ENCODE data around the gene SEMA5A.
A peak's percentile ranks its signal among the peaks of the same experiment; 100 is the strongest.

SEMA5A gene

DNA sequence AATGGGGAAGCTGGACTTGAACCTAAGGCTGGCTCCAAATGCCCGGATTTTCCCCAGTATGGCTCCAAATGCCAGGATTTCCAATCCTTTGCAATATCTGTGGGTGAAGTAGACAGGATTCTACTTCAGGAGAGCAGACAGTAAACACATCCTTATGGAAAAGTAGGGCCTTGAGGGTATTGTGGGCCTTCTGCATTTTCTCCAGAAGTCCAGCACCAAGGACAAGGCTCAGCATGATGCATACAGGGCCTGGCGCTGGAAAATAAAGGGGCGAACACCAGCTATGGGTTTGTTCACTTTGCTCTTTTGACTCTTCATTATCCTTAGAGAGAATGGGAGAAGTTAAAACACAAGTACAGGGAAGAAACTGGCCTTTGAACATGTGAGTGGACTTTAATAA lies 347.5 kb downstream of the SEMA5A start:
- Histone ChIP-seq H3K79me2 (ENCODE audit: control insufficient read depth, insufficient read depth, low read length, unreplicated experiment) (no peaks in the 10 kb centered on the region), H3K27me3 (ENCODE audit: insufficient read depth, low read length) (no peaks in the 10 kb centered on the region), H3K4me1 (ENCODE audit: control insufficient read depth, insufficient read depth, low read length, unreplicated experiment) (peaks cover 40% of the 10 kb centered on the region), H3K27ac (ENCODE audit: low read depth, low read length) (peak overlapping the region; percentile 44), H3K36me3 (ENCODE audit: insufficient read depth, low read length) (no peaks in the 10 kb centered on the region), H2AFZ (ENCODE audit: low read length, unreplicated experiment) (no peak overlapping the region), H3K4me3 (ENCODE audit: low read depth, low read length) (no peak overlapping the region)

- H3K27me3 ChIP-seq (ENCODE audit: insufficient read depth, low read length), result no peaks in the 10 kb centered on the region
- H3K79me2 ChIP-seq (ENCODE audit: control insufficient read depth, insufficient read depth, low read length, unreplicated experiment), result no peaks in the 10 kb centered on the region
- no peaks in the 10 kb centered on the region for H3K36me3 ChIP-seq (ENCODE audit: insufficient read depth, low read length)
- peaks cover 40% of the 10 kb centered on the region for H3K4me1 ChIP-seq (ENCODE audit: control insufficient read depth, insufficient read depth, low read length, unreplicated experiment)
- H3K4me3 ChIP-seq (ENCODE audit: low read depth, low read length), result no peak overlapping the region
- H2AFZ ChIP-seq (ENCODE audit: low read length, unreplicated experiment), result no peak overlapping the region
- peak overlapping the region; percentile 44 for H3K27ac ChIP-seq (ENCODE audit: low read depth, low read length)
Observed at GRCh38 chr5:9197881-9198260, 348.0 kb downstream of the SEMA5A start.

DNA sequence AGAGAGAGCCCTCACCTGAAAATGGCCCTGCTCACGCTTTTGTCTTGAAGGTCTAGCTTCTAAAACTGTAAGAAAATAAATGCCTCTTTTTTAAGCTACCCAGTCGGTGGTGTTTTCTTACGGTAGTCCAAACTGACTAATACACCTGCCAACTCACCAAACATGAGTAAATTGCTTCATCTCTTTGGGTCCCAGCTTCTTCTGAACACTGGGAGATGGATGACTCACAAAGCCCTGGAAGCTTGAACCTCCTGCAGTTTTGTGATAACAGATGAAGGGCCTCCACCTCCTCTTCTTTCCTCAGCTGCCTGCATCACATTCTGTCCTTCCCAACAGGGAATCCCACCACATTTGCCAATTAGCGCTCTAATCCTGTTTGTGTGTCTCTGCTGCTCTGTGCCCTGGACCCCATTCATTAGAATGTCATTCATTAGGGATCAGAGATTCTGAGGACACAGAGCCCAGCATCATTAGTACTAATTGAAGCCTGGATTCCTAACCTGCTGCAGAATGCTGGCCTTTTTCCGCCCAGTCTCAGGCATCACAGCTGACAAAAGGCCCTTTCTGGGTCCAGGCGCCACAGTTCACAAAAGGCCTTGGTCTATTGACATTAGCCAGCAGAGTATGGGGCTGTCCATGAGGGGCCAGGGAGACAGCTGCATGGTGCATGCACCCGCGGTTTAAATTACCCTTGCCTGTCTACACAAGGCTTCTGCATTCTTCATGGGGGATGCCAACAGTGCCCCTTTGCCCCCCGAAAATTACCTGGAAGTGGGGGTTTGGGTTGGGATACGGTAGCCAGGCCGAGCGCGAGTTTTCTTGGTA lies 349.3 kb downstream of the SEMA5A start:
- H3K36me3 ChIP-seq (ENCODE audit: insufficient read depth, low read length), result no peaks in the 10 kb centered on the region
- H3K4me1 ChIP-seq (ENCODE audit: control insufficient read depth, insufficient read depth, low read length, unreplicated experiment), result peaks cover 40% of the 10 kb centered on the region
- H3K4me3 ChIP-seq (ENCODE audit: low read depth, low read length), result no peak overlapping the region
- H3K27me3 ChIP-seq (ENCODE audit: insufficient read depth, low read length), result no peaks in the 10 kb centered on the region
- no peaks in the 10 kb centered on the region for H3K79me2 ChIP-seq (ENCODE audit: control insufficient read depth, insufficient read depth, low read length, unreplicated experiment)
- no peak overlapping the region for H2AFZ ChIP-seq (ENCODE audit: low read length, unreplicated experiment)
- H3K27ac ChIP-seq (ENCODE audit: low read depth, low read length), result 0 out of 2 replicates have a peak overlapping the region, but pooled peaks have one; percentile 44

- H3K4me3 ChIP-seq (ENCODE audit: low read depth, low read length), result no peak overlapping the region
- 0 out of 2 replicates have a peak overlapping the region, but pooled peaks have one; percentile 33 for H3K27ac ChIP-seq (ENCODE audit: low read depth, low read length)
- no peak overlapping the region for H2AFZ ChIP-seq (ENCODE audit: low read length, unreplicated experiment)
- no peaks in the 10 kb centered on the region for H3K27me3 ChIP-seq (ENCODE audit: insufficient read depth, low read length)
- no peaks in the 10 kb centered on the region for H3K79me2 ChIP-seq (ENCODE audit: control insufficient read depth, insufficient read depth, low read length, unreplicated experiment)
- H3K36me3 ChIP-seq (ENCODE audit: insufficient read depth, low read length), result no peaks in the 10 kb centered on the region
- peaks cover 40% of the 10 kb centered on the region for H3K4me1 ChIP-seq (ENCODE audit: control insufficient read depth, insufficient read depth, low read length, unreplicated experiment)
Observed at GRCh38 chr5:9194509-9194908, 351.4 kb downstream of the SEMA5A start.

DNA sequence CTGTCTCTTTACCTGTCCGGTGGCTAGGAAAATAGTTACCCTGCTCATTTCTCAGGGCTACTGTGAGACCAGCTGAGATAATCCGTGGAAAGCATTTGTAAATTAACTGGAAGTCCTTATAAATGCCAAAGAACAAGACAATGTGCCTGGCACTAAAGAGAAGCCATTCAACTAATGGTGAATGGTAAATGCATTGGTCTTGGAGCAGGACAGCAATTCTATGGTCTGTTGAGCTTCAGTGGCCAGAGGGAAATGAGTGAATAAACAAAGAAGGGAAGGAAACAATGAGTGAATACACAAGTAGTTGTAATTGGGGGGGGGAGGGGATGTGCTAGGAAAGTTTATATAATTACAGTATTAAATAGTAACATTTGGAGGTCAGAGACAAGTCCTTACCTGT lies 353.6 kb downstream of the SEMA5A start:
- H3K4me3 ChIP-seq (ENCODE audit: low read depth, low read length), result no peak overlapping the region

DNA sequence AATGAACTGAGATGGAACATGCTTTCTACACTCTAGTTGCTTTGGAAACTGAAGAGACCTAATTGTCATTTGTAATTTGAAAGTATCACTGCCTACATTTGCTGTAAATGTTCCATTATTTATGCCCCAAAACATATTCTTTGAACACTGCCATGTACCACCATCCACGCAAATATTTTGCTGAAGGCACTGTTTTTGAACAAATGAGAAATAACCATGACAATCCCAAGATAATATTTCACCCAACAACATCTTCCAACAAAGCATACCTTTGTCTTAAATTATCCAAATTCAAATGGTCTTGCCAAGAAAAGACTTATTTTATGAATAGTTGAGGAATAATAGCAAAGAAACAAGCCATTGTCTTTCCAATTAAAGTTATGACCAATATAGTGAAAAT lies 356.2 kb downstream of the SEMA5A start:
- Histone ChIP-seq H3K27me3 (ENCODE audit: insufficient read depth, low read length) (no peaks in the 10 kb centered on the region), H3K79me2 (ENCODE audit: control insufficient read depth, insufficient read depth, low read length, unreplicated experiment) (no peaks in the 10 kb centered on the region), H2AFZ (ENCODE audit: low read length, unreplicated experiment) (no peak overlapping the region), H3K4me3 (ENCODE audit: low read depth, low read length) (no peak overlapping the region), H3K4me1 (ENCODE audit: control insufficient read depth, insufficient read depth, low read length, unreplicated experiment) (peaks cover 25% of the 10 kb centered on the region), H3K27ac (ENCODE audit: low read depth, low read length) (no peak overlapping the region), H3K36me3 (ENCODE audit: insufficient read depth, low read length) (no peaks in the 10 kb centered on the region)

More for the DNA sequence above, 353.6 kb downstream of the SEMA5A start:
- Histone ChIP-seq H3K36me3 (ENCODE audit: insufficient read depth, low read length) (no peaks in the 10 kb centered on the region), H2AFZ (ENCODE audit: low read length, unreplicated experiment) (no peak overlapping the region), H3K27ac (ENCODE audit: low read depth, low read length) (no peak overlapping the region), H3K79me2 (ENCODE audit: control insufficient read depth, insufficient read depth, low read length, unreplicated experiment) (no peaks in the 10 kb centered on the region), H3K27me3 (ENCODE audit: insufficient read depth, low read length) (no peaks in the 10 kb centered on the region), H3K4me1 (ENCODE audit: control insufficient read depth, insufficient read depth, low read length, unreplicated experiment) (peaks cover 42% of the 10 kb centered on the region)

GRCh38 chr5:9188956-9189355 lies 356.9 kb downstream of the SEMA5A start:
- H3K27ac ChIP-seq (ENCODE audit: low read depth, low read length), result peak overlapping the region; percentile 77
- H2AFZ ChIP-seq (ENCODE audit: low read length, unreplicated experiment), result peak overlapping the region; percentile 16
- no peaks in the 10 kb centered on the region for H3K36me3 ChIP-seq (ENCODE audit: insufficient read depth, low read length)
- peak overlapping the region; percentile 0; the same call in 1 of the 2 replicates for H3K4me3 ChIP-seq (ENCODE audit: low read depth, low read length)
- no peaks in the 10 kb centered on the region for H3K27me3 ChIP-seq (ENCODE audit: insufficient read depth, low read length)
- H3K79me2 ChIP-seq (ENCODE audit: control insufficient read depth, insufficient read depth, low read length, unreplicated experiment), result no peaks in the 10 kb centered on the region
- peaks cover 17% of the 10 kb centered on the region for H3K4me1 ChIP-seq (ENCODE audit: control insufficient read depth, insufficient read depth, low read length, unreplicated experiment)

- Histone ChIP-seq H3K36me3 (ENCODE audit: insufficient read depth, low read length) (no peaks in the 10 kb centered on the region), H3K4me1 (ENCODE audit: control insufficient read depth, insufficient read depth, low read length, unreplicated experiment) (peaks cover 17% of the 10 kb centered on the region), H3K4me3 (ENCODE audit: low read depth, low read length) (peak overlapping the region; percentile 0; the same call in 1 of the 2 replicates), H3K79me2 (ENCODE audit: control insufficient read depth, insufficient read depth, low read length, unreplicated experiment) (no peaks in the 10 kb centered on the region), H3K27me3 (ENCODE audit: insufficient read depth, low read length) (no peaks in the 10 kb centered on the region), H3K27ac (ENCODE audit: low read depth, low read length) (peak overlapping the region; percentile 77), H2AFZ (ENCODE audit: low read length, unreplicated experiment) (peak overlapping the region; percentile 51)
Observed at GRCh38 chr5:9188131-9188530, 357.7 kb downstream of the SEMA5A start.

DNA sequence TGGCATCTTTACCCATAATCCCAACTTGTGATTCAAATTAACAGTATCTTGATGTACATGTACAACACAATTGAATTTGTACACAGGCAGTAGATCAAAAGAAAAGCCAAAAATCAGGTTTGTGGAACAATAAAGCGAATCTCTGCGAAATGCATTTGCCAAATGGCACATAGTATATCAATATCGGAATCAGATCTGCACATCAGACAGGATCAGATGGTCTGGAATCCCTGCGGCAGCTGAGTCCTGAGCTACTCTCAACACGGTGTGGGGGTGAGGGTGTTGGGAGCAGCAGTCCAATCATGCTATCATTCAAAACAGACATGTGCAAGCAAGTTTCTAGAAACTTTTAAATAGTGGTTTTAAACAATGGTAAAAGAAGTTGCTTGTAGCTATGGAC lies 358.3 kb downstream of the SEMA5A start:
- H3K79me2 ChIP-seq (ENCODE audit: control insufficient read depth, insufficient read depth, low read length, unreplicated experiment), result no peaks in the 10 kb centered on the region
- no peaks in the 10 kb centered on the region for H3K27me3 ChIP-seq (ENCODE audit: insufficient read depth, low read length)
- H3K36me3 ChIP-seq (ENCODE audit: insufficient read depth, low read length), result no peaks in the 10 kb centered on the region
- peaks cover 17% of the 10 kb centered on the region for H3K4me1 ChIP-seq (ENCODE audit: control insufficient read depth, insufficient read depth, low read length, unreplicated experiment)
- H3K27ac ChIP-seq (ENCODE audit: low read depth, low read length), result peak overlapping the region; percentile 77
- peak overlapping the region; percentile 51 for H2AFZ ChIP-seq (ENCODE audit: low read length, unreplicated experiment)
- H3K4me3 ChIP-seq (ENCODE audit: low read depth, low read length), result no peak overlapping the region

DNA sequence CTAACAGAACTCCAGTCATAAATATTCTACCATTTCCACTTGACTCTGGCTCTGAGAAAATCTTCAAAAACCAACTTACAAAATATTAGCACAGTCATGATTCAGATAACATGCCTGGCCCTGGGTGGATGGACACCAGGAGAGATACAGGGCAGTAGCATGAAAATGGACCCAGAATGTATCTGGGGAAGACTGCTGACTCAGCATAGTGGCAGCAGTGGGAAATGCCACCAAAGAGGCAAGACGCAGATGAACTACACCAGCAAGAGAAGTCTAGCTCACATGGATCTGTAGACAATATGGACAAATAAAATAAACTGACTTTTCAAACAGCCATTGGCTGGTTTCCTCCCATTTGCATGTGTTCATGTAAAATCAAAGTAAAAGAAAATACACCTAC lies 359.8 kb downstream of the SEMA5A start:
- Histone ChIP-seq H3K4me3 (ENCODE audit: low read depth, low read length) (no peak overlapping the region), H3K4me1 (ENCODE audit: control insufficient read depth, insufficient read depth, low read length, unreplicated experiment) (peaks cover 17% of the 10 kb centered on the region), H2AFZ (ENCODE audit: low read length, unreplicated experiment) (no peak overlapping the region), H3K79me2 (ENCODE audit: control insufficient read depth, insufficient read depth, low read length, unreplicated experiment) (no peaks in the 10 kb centered on the region), H3K27ac (ENCODE audit: low read depth, low read length) (no peak overlapping the region), H3K36me3 (ENCODE audit: insufficient read depth, low read length) (no peaks in the 10 kb centered on the region), H3K27me3 (ENCODE audit: insufficient read depth, low read length) (no peaks in the 10 kb centered on the region)

- H3K36me3 ChIP-seq (ENCODE audit: insufficient read depth, low read length), result no peaks in the 10 kb centered on the region
- no peak overlapping the region for H3K4me3 ChIP-seq (ENCODE audit: low read depth, low read length)
- no peaks in the 10 kb centered on the region for H3K79me2 ChIP-seq (ENCODE audit: control insufficient read depth, insufficient read depth, low read length, unreplicated experiment)
- H3K27ac ChIP-seq (ENCODE audit: low read depth, low read length), result no peak overlapping the region
- H3K27me3 ChIP-seq (ENCODE audit: insufficient read depth, low read length), result no peaks in the 10 kb centered on the region
- no peak overlapping the region for H2AFZ ChIP-seq (ENCODE audit: low read length, unreplicated experiment)
- peaks cover 15% of the 10 kb centered on the region for H3K4me1 ChIP-seq (ENCODE audit: control insufficient read depth, insufficient read depth, low read length, unreplicated experiment)
Observed at GRCh38 chr5:9183992-9184391, 361.9 kb downstream of the SEMA5A start.
